Left lung (tissue), 10 donors: ENCODE results near the gene TRAPPC6A. TPM values are rescaled to one million over a fixed set of nuclear protein-coding genes. Genes with fewer than 3 reads are reported as not detected.

Experiments used
- ATAC-seq: fragments of 200-7000 bp; cut with Tn5 transposase; one replicate; pipeline ENCODE4 v1.9.1; 2020; ENCODE audit warnings: moderate library complexity
- DNase-seq, 4 donors: peaks; one replicate each; pipeline ENCODE4 v3.0.0-alpha.2; 2013 to 2020
- H3K27ac ChIP-seq, 2 donors: fragments of 200-600 bp; sonication (generic) in 1 of 2; one replicate each; pipeline versions ENCODE4 v1.5.0 to v1.8.0; 2020 to 2021
- H3K27me3 ChIP-seq, 2 donors: fragments of 200-600 bp; sonication (generic) in 1 of 2; one replicate each; pipeline versions ENCODE4 v1.5.0 to v1.8.0; 2020 to 2021
- H3K36me3 ChIP-seq, 2 donors: fragments of 200-600 bp; sonication (generic) in 1 of 2; one replicate each; pipeline versions ENCODE4 v1.5.0 to v1.8.0; 2020 to 2021
- H3K4me1 ChIP-seq, 2 donors: fragments of 200-600 bp; one replicate each; pipeline ENCODE4 v1.8.0; 2021
- H3K4me3 ChIP-seq, 2 donors: fragments of 200-600 bp; sonication (generic) in 1 of 2; one replicate each; pipeline versions ENCODE4 v1.5.0 to v1.8.0; 2020 to 2021; ENCODE audit warnings: mild to moderate bottlenecking in 1 of 2
- H3K9me3 ChIP-seq, 2 donors: fragments of 200-600 bp; sonication (generic) in 1 of 2; one replicate each; pipeline versions ENCODE4 v1.5.0 to v1.8.0; 2020 to 2021
- CTCF ChIP-seq, 2 donors: fragments of 200-600 bp; sonication (generic) in 1 of 2; IDR thresholded peaks; one replicate each; pipeline versions ENCODE4 v1.5.0 to v1.8.0; 2021; ENCODE audit warnings: antibody characterized with exemption in 2 of 2
- intact Hi-C, 2 donors: fragments of 100-400 bp; cut with DNase I; formaldehyde crosslinking; loops; one replicate each; pipeline versions ENCODE4 v1.11.2 to v1.14.2; 2022
- polyA plus RNA-seq, 6 donors: library from polyadenylated mRNA; unstranded; fragments of 120-200 nt; gene quantifications; one replicate each; pipeline ENCODE4 v1.2.1, GENCODE V29; 2013; ENCODE audit not compliant: insufficient read length in 6 of 6
- total RNA-seq, 2 donors: library from RNA; stranded (reverse); fragmentation: NEBNext Ultra II Directional; extraction: Animal tissue kit (Norgen Biotek cat#: 25700); gene quantifications; one replicate each; pipeline ENCODE4 v1.2.1, GENCODE V29; 2021
- donor health status: DM: no; HTN: yes; CAD: no.
- donor health status: DM: no; HTN: no; CAD: no.

TRAPPC6A gene
- total and polyA plus RNA-seq, 8 donors = 13.0 to 28.9 (median 23.2) TPM

- DNase-seq (peak in 1 of 4 donors; percentile 48), ATAC-seq (peak; percentile 28)
- TF ChIP-seq CTCF (IDR thresholded peaks at IDR 0.05) = no peak
- no peaks in the 10 kb centered on the region for H3K9me3 ChIP-seq
- no peak overlapping the region for H3K27ac ChIP-seq
- H3K4me1 ChIP-seq = peaks cover 12 to 73% of the 10 kb centered on the region in 2 donors
- no peak overlapping the region for H3K4me3 ChIP-seq
- peaks cover 0 to 3% of the 10 kb centered on the region in 2 donors for H3K36me3 ChIP-seq
- H3K27me3 ChIP-seq = no peaks in the 10 kb centered on the region
- intact Hi-C loops = no loop called here
Measured at GRCh38 chr19:45117167-45117594, 60.9 kb downstream of the TRAPPC6A start.

GRCh38 chr19:45115809-45116615 lies 62.0 kb downstream of the TRAPPC6A start:
- DNase-seq (no peak), ATAC-seq (no peak)
- no peaks in the 10 kb centered on the region for H3K9me3 ChIP-seq
- peak overlapping the region in 1 of 2 donors; percentile 59 for H3K27ac ChIP-seq
- intact Hi-C loops = no loop called here
- no peak overlapping the region for H3K4me3 ChIP-seq
- TF ChIP-seq CTCF (IDR thresholded peaks at IDR 0.05) = no peak
- peaks cover 0 to 3% of the 10 kb centered on the region in 2 donors for H3K36me3 ChIP-seq
- peaks cover 12 to 79% of the 10 kb centered on the region in 2 donors for H3K4me1 ChIP-seq
- no peaks in the 10 kb centered on the region for H3K27me3 ChIP-seq

GRCh38 chr19:45114116-45114515 lies 63.9 kb downstream of the TRAPPC6A start:
- TF ChIP-seq CTCF (IDR thresholded peaks at IDR 0.05) = no peak
- peaks cover 12 to 79% of the 10 kb centered on the region in 2 donors for H3K4me1 ChIP-seq

GRCh38 chr19:45113628-45114027 lies 64.4 kb downstream of the TRAPPC6A start:
- Histone ChIP-seq H3K27ac (no peak overlapping the region), H3K4me3 (no peak overlapping the region), H3K36me3 (no peaks in the 10 kb centered on the region), H3K9me3 (no peaks in the 10 kb centered on the region), H3K27me3 (no peaks in the 10 kb centered on the region), H3K4me1 (peaks cover 12 to 74% of the 10 kb centered on the region in 2 donors)
- peak; percentile 86 for ATAC-seq
- intact Hi-C loops = no loop called here
- peak in 1 of 4 donors; percentile 51 for DNase-seq
- TF ChIP-seq CTCF (IDR thresholded peaks at IDR 0.05) = no peak

More at GRCh38 chr19:45114116-45114515, 63.9 kb downstream of the TRAPPC6A start:
- intact Hi-C loops = no loop called here
- H3K4me3 ChIP-seq = no peak overlapping the region
- H3K9me3 ChIP-seq = no peaks in the 10 kb centered on the region
- no peaks in the 10 kb centered on the region for H3K27me3 ChIP-seq
- H3K36me3 ChIP-seq = no peaks in the 10 kb centered on the region
- DNase-seq (no peak), ATAC-seq (no peak)
- H3K27ac ChIP-seq = no peak overlapping the region

Other genes starting within 250 kb of the TRAPPC6A start
- not detected for gene APOC4, start 236.0 kb downstream of the TRAPPC6A start, total RNA-seq
- gene APOC4, start 236.0 kb downstream of the TRAPPC6A start, polyA plus RNA-seq = not detected
- 10 to 100 TPM; 20.2 to 27.6 TPM for gene APOC2, start 232.2 kb downstream of the TRAPPC6A start, total RNA-seq
- 1 to 10 TPM in 1 of 6 donors, under 1 TPM in 3, not detected in 2; 0.24 to 1.2 (median 0.41) TPM for gene APOC2, start 232.2 kb downstream of the TRAPPC6A start, polyA plus RNA-seq
- 100 to 1,000 TPM; 113 to 118 TPM for gene CLPTM1, start 222.9 kb downstream of the TRAPPC6A start, total RNA-seq
- 10 to 100 TPM; 67.1 to 84.0 (median 69.7) TPM for gene CLPTM1, start 222.9 kb downstream of the TRAPPC6A start, polyA plus RNA-seq
- 10 to 100 TPM; 13.2 to 18.7 TPM for gene RELB, start 176.8 kb downstream of the TRAPPC6A start, total RNA-seq
- gene RELB, start 176.8 kb downstream of the TRAPPC6A start, polyA plus RNA-seq = 1 to 10 TPM; 3.7 to 6.0 (median 5.2) TPM
- gene CLASRP, start 139.2 kb downstream of the TRAPPC6A start, total RNA-seq = 10 to 100 TPM; 62.9 to 77.5 TPM
- gene CLASRP, start 139.2 kb downstream of the TRAPPC6A start, polyA plus RNA-seq = 10 to 100 TPM; 74.7 to 95.3 (median 85.9) TPM
- gene ZNF296, start 101.8 kb downstream of the TRAPPC6A start, total RNA-seq = 1 to 10 TPM; 1.4 to 2.0 TPM
- gene ZNF296, start 101.8 kb downstream of the TRAPPC6A start, polyA plus RNA-seq = 1 to 10 TPM in 2 of 6 donors, under 1 TPM in 4; 0.43 to 1.4 (median 0.85) TPM
- gene GEMIN7, start 99.0 kb downstream of the TRAPPC6A start, total RNA-seq = 10 to 100 TPM; 20.9 to 24.0 TPM
- 10 to 100 TPM; 18.9 to 25.4 (median 21.5) TPM for gene GEMIN7, start 99.0 kb downstream of the TRAPPC6A start, polyA plus RNA-seq
- gene PPP1R37, start 85.1 kb downstream of the TRAPPC6A start, total RNA-seq = 10 to 100 TPM; 26.8 to 29.8 TPM
- gene PPP1R37, start 85.1 kb downstream of the TRAPPC6A start, polyA plus RNA-seq = 10 to 100 TPM; 17.3 to 27.4 (median 22.4) TPM
- not detected for gene NKPD1, start 17.3 kb downstream of the TRAPPC6A start, total RNA-seq
- under 1 TPM; 0.08 to 0.24 (median 0.17) TPM for gene NKPD1, start 17.3 kb downstream of the TRAPPC6A start, polyA plus RNA-seq
- gene BLOC1S3, start 547 bp upstream of the TRAPPC6A start, total RNA-seq = 10 to 100 TPM; 13.8 to 15.8 TPM
- gene BLOC1S3, start 547 bp upstream of the TRAPPC6A start, polyA plus RNA-seq = 10 to 100 TPM in 1 of 6 donors, 1 to 10 TPM in 5; 7.8 to 10.5 (median 9.0) TPM
- 1 to 10 TPM; 3.2 to 3.3 TPM for gene EXOC3L2, start 67.2 kb upstream of the TRAPPC6A start, total RNA-seq
- 1 to 10 TPM in 3 of 6 donors, under 1 TPM in 3; 0.85 to 2.4 (median 1.1) TPM for gene EXOC3L2, start 67.2 kb upstream of the TRAPPC6A start, polyA plus RNA-seq
- gene MARK4, start 73.0 kb upstream of the TRAPPC6A start, total RNA-seq = 10 to 100 TPM; 24.6 to 33.7 TPM
- gene MARK4, start 73.0 kb upstream of the TRAPPC6A start, polyA plus RNA-seq = 10 to 100 TPM; 35.6 to 46.4 (median 38.9) TPM
- gene CKM, start 144.6 kb upstream of the TRAPPC6A start, total RNA-seq = 1 to 10 TPM; 1.2 to 1.7 TPM
- under 1 TPM; 0.20 to 0.46 (median 0.29) TPM for gene CKM, start 144.6 kb upstream of the TRAPPC6A start, polyA plus RNA-seq
- 1 to 10 TPM in 1 of 2 donors, under 1 TPM in 1; 0.73 to 1.9 TPM for gene KLC3, start 162.5 kb upstream of the TRAPPC6A start, total RNA-seq
- 1 to 10 TPM in 1 of 6 donors, under 1 TPM in 5; 0.52 to 1.3 (median 0.66) TPM for gene KLC3, start 162.5 kb upstream of the TRAPPC6A start, polyA plus RNA-seq
- 10 to 100 TPM; 21.2 to 23.5 TPM for gene ERCC2, start 192.3 kb upstream of the TRAPPC6A start, total RNA-seq
- 10 to 100 TPM; 29.5 to 36.7 (median 32.9) TPM for gene ERCC2, start 192.3 kb upstream of the TRAPPC6A start, polyA plus RNA-seq
- gene PPP1R13L, start 226.8 kb upstream of the TRAPPC6A start, total RNA-seq = 10 to 100 TPM; 30.0 to 51.4 TPM
- gene PPP1R13L, start 226.8 kb upstream of the TRAPPC6A start, polyA plus RNA-seq = 10 to 100 TPM; 12.9 to 18.4 (median 15.9) TPM
- 1 to 10 TPM; 4.8 to 6.0 TPM for gene POLR1G, start 228.4 kb upstream of the TRAPPC6A start, total RNA-seq
- 1 to 10 TPM; 2.8 to 5.2 (median 4.0) TPM for gene POLR1G, start 228.4 kb upstream of the TRAPPC6A start, polyA plus RNA-seq
- 10 to 100 TPM; 56.1 to 57.8 TPM for gene ERCC1, start 245.7 kb upstream of the TRAPPC6A start, total RNA-seq
- gene ERCC1, start 245.7 kb upstream of the TRAPPC6A start, polyA plus RNA-seq = 100 to 1,000 TPM in 1 of 6 donors, 10 to 100 TPM in 5; 73.5 to 108 (median 91.4) TPM